ENCODE data around the gene RIMKLA. TPM values are rescaled to one million over a fixed set of nuclear protein-coding genes. Genes with fewer than 3 reads are reported as not detected.
A peak's percentile ranks its signal among the peaks of the same experiment; 100 is the strongest.

The RIMKLA gene
- total RNA-seq, 1 experiment from 2014 or later: not detected

GRCh38 chr1:42453386-42453785 lies 72.8 kb downstream of the RIMKLA start:
- ChIA-PET POLR2A (no interaction called here), CTCF (no interaction called here)
- intact Hi-C loops (cut with micrococcal nuclease): no loop called here
- Mint-ChIP-seq H3K36me3 (ENCODE audit: insufficient read depth, unreplicated experiment) (peaks cover 8% of the 10 kb centered on the region), H3K4me1 (ENCODE audit: insufficient read depth, unreplicated experiment) (no peaks in the 10 kb centered on the region), H3K27me3 (ENCODE audit: insufficient read depth, unreplicated experiment) (no peaks in the 10 kb centered on the region), H3K9me3 (ENCODE audit: unreplicated experiment) (no peaks in the 10 kb centered on the region), H3K27ac (ENCODE audit: low read depth, unreplicated experiment) (no peak overlapping the region), H3K4me3 (ENCODE audit: unreplicated experiment) (no peak overlapping the region)
- no peak for DNase-seq (ENCODE audit: unreplicated experiment)
- BruUV-seq (replicated peaks): no TSS peak
- TF ChIP-seq, protein P1, sequence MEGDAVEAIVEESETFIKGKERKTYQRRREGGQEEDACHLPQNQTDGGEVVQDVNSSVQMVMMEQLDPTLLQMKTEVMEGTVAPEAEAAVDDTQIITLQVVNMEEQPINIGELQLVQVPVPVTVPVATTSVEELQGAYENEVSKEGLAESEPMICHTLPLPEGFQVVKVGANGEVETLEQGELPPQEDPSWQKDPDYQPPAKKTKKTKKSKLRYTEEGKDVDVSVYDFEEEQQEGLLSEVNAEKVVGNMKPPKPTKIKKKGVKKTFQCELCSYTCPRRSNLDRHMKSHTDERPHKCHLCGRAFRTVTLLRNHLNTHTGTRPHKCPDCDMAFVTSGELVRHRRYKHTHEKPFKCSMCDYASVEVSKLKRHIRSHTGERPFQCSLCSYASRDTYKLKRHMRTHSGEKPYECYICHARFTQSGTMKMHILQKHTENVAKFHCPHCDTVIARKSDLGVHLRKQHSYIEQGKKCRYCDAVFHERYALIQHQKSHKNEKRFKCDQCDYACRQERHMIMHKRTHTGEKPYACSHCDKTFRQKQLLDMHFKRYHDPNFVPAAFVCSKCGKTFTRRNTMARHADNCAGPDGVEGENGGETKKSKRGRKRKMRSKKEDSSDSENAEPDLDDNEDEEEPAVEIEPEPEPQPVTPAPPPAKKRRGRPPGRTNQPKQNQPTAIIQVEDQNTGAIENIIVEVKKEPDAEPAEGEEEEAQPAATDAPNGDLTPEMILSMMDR (IDR thresholded peaks at IDR 0.05; ENCODE audit: unreplicated experiment): no peak

DNA sequence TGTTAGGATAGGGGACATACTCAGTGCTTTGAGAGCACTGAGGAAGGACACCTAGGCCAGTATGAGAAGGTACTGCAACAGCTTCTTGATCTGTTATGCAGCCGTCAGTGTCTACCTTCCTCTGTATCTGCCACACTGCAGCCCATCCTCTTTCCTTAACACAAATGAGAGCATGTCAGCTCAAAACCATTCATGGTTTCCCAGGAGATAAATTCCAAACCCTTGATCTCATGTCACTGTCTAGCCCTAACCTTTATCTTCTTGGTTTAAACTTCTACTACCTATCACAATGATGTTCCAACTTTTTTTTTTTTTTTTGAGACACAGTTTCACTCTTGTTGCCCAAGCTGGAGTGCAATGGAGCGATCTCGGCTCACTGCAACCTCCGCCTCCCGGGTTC lies 73.8 kb downstream of the RIMKLA start:
- DNase-seq (ENCODE audit: unreplicated experiment): no peak
- H3K27ac Mint-ChIP-seq (ENCODE audit: low read depth, unreplicated experiment): no peak overlapping the region
- TF ChIP-seq, protein P1 (IDR thresholded peaks at IDR 0.05; ENCODE audit: unreplicated experiment): no peak
- no peaks in the 10 kb centered on the region for H3K27me3 Mint-ChIP-seq (ENCODE audit: insufficient read depth, unreplicated experiment)
- POLR2A ChIA-PET: interaction anchor here (1.1 kb wide), 1 partner anchor 118 kb away, joined by 4 read pairs; no protein-coding TSS in a partner anchor
- H3K4me3 Mint-ChIP-seq (ENCODE audit: unreplicated experiment): no peak overlapping the region
- intact Hi-C loops (cut with micrococcal nuclease): no loop called here
- H3K36me3 Mint-ChIP-seq (ENCODE audit: insufficient read depth, unreplicated experiment): peaks cover 19% of the 10 kb centered on the region
- CTCF ChIA-PET: interaction anchor here (0.5 kb wide), 1 partner anchor 216 kb away, joined by 5 read pairs; no protein-coding TSS in a partner anchor
- BruUV-seq (replicated peaks): no TSS peak
- H3K4me1 Mint-ChIP-seq (ENCODE audit: insufficient read depth, unreplicated experiment): no peaks in the 10 kb centered on the region
- no peaks in the 10 kb centered on the region for H3K9me3 Mint-ChIP-seq (ENCODE audit: unreplicated experiment)

DNA sequence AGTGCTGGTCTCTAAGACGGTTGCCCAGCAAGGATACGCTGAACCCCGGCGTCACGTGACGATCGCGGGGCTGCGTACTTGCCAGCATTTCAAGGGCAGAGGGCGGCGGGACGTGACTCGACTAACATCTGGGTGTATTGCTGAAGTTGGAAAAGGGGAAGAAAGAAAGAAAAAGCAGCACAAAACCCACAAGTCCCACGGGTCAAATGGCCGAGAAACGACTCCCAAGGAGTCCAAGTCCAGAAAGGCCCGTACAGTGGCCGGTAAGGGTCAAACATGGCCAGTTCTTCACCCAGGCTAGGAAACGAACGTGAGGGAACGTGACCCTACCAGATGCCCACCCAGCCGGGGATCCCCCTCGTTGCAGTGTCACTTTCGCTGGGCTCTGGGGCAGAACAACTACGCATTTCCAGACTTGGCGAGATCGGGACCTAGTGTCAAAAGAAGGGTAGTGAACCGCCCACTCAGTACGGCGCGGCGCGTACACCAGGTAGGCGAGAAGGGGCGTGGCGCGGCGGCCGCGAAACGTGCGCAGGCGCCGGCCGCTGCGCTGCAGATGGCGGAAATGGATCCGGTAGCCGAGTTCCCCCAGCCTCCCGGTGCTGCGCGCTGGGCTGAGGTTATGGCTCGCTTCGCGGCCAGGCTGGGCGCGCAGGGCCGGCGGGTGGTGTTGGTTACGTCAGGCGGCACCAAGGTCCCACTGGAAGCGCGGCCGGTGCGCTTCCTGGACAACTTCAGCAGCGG lies 75.6 kb downstream of the RIMKLA start, which contains the start of the genes PPCS and ZMYND12:
Gene PPCS, plus strand, starts transcription at position 534 of the 744 bp plus-strand sequence. Its CDS starts 23 bp downstream, at position 557.
Gene ZMYND12, minus strand, starts transcription at position 13 of the 744 bp plus-strand sequence. CDS start 25 bp downstream, outside the sequence.
- intact Hi-C loops (cut with micrococcal nuclease): no loop called here
- Mint-ChIP-seq H3K36me3 (ENCODE audit: insufficient read depth, unreplicated experiment) (peaks cover 36% of the 10 kb centered on the region), H3K27me3 (ENCODE audit: insufficient read depth, unreplicated experiment) (no peaks in the 10 kb centered on the region), H3K9me3 (ENCODE audit: unreplicated experiment) (no peaks in the 10 kb centered on the region), H3K4me1 (ENCODE audit: insufficient read depth, unreplicated experiment) (no peaks in the 10 kb centered on the region), H3K4me3 (ENCODE audit: unreplicated experiment) (peak within 1 kb of the TSS; percentile 80), H3K27ac (ENCODE audit: low read depth, unreplicated experiment) (peak within 1 kb of the TSS; percentile 74)
- DNase-seq (ENCODE audit: unreplicated experiment): peak; percentile 84
- TF ChIP-seq, protein P1 (IDR thresholded peaks at IDR 0.05; ENCODE audit: unreplicated experiment): no peak
- TSS peak; percentile 85 for BruUV-seq (replicated peaks)
- CTCF ChIA-PET: interaction anchor here (0.6 kb wide), 1 partner anchor 26 kb away, joined by 4 read pairs; no protein-coding TSS in a partner anchor
- POLR2A ChIA-PET: interaction anchor here (0.7 to 1.6 kb wide), 13 partner anchors 10 to 390 kb away, joined by 3 to 10 read pairs (median 3); partner anchors contain the start of genes FOXJ3, PPIH and ZNF691

GRCh38 chr1:42456754-42457089 lies 76.1 kb downstream of the RIMKLA start:
- no TSS peak for BruUV-seq (replicated peaks)
- H3K9me3 Mint-ChIP-seq (ENCODE audit: unreplicated experiment): no peaks in the 10 kb centered on the region
- TF ChIP-seq, protein P1 (IDR thresholded peaks at IDR 0.05; ENCODE audit: unreplicated experiment): no peak
- peak; percentile 58 for DNase-seq (ENCODE audit: unreplicated experiment)
- H3K27ac Mint-ChIP-seq (ENCODE audit: low read depth, unreplicated experiment): peak overlapping the region; percentile 74
- peaks cover 41% of the 10 kb centered on the region for H3K36me3 Mint-ChIP-seq (ENCODE audit: insufficient read depth, unreplicated experiment)
- H3K4me3 Mint-ChIP-seq (ENCODE audit: unreplicated experiment): peak overlapping the region; percentile 80
- no peaks in the 10 kb centered on the region for H3K27me3 Mint-ChIP-seq (ENCODE audit: insufficient read depth, unreplicated experiment)
- ChIA-PET CTCF (interaction anchor here (0.6 to 0.9 kb wide), 3 partner anchors 27 to 280 kb away, joined by 3 to 5 read pairs (median 4); no protein-coding TSS in a partner anchor), POLR2A (interaction anchor here (0.6 to 1.6 kb wide), 19 partner anchors 8 to 390 kb away, joined by 3 to 10 read pairs (median 3); partner anchors contain the start of genes FOXJ3, PPIH and ZNF691)
- intact Hi-C loops (cut with micrococcal nuclease): no loop called here
- peaks cover 1% of the 10 kb centered on the region for H3K4me1 Mint-ChIP-seq (ENCODE audit: insufficient read depth, unreplicated experiment)
